GM19468 (cell line): ENCODE results near the gene NEURL1.

Experiments used
- ATAC-seq: cut with Tn5 transposase; IDR thresholded peaks from one replicate; pipeline ENCODE4 v1.9.1; 2021; ENCODE audit warnings: mild to moderate bottlenecking, moderate library complexity, moderate number of reproducible peaks; ENCODE audit not compliant: unreplicated experiment; ENCODE audit errors: extremely low read depth

NEURL1 gene

GRCh38 chr10:103543617-103544525 is 50.4 kb downstream of the NEURL1 start:
- ATAC-seq = no peak

GRCh38 chr10:103544657-103545310 is 51.3 kb downstream of the NEURL1 start:
- ATAC-seq = no peak

- no peak for ATAC-seq
These were observed 51.9 kb downstream of the NEURL1 start for GRCh38 chr10:103545366-103545765.

- ATAC-seq = no peak
These were observed 52.3 kb downstream of the NEURL1 start for GRCh38 chr10:103545771-103546281.

- no peak for ATAC-seq
These were observed 52.9 kb downstream of the NEURL1 start for GRCh38 chr10:103546401-103546800.

GRCh38 chr10:103547391-103547946 is 54.0 kb downstream of the NEURL1 start:
- no peak for ATAC-seq

GRCh38 chr10:103548006-103548405 is 54.5 kb downstream of the NEURL1 start:
- ATAC-seq = no peak

- no peak for ATAC-seq
These were observed 55.3 kb downstream of the NEURL1 start for GRCh38 chr10:103548581-103549348.

GRCh38 chr10:103549349-103549685 is 55.8 kb downstream of the NEURL1 start:
- no peak for ATAC-seq

GRCh38 chr10:103550229-103550628 is 56.7 kb downstream of the NEURL1 start:
- ATAC-seq = no peak

- no peak for ATAC-seq
These were observed 58.4 kb downstream of the NEURL1 start for GRCh38 chr10:103551619-103552602.

GRCh38 chr10:103552856-103553742 is 59.6 kb downstream of the NEURL1 start:
- ATAC-seq = no peak

GRCh38 chr10:103553743-103554487 is 60.4 kb downstream of the NEURL1 start:
- ATAC-seq = no peak

- no peak for ATAC-seq
These were observed 61.2 kb downstream of the NEURL1 start for GRCh38 chr10:103554488-103555324.

GRCh38 chr10:103555325-103555649 is 61.8 kb downstream of the NEURL1 start:
- ATAC-seq = no peak

GRCh38 chr10:103555712-103556111 is 62.2 kb downstream of the NEURL1 start:
- no peak for ATAC-seq
